NCI-H2227 (cell line): ENCODE data around the gene PIK3IP1.

Experiments used
- DNase-seq: peaks from one replicate; lab custom pipeline; 2025; ENCODE audit not compliant: unreplicated experiment; lab: John Stamatoyannopoulos, UW

Gene PIK3IP1

DNA sequence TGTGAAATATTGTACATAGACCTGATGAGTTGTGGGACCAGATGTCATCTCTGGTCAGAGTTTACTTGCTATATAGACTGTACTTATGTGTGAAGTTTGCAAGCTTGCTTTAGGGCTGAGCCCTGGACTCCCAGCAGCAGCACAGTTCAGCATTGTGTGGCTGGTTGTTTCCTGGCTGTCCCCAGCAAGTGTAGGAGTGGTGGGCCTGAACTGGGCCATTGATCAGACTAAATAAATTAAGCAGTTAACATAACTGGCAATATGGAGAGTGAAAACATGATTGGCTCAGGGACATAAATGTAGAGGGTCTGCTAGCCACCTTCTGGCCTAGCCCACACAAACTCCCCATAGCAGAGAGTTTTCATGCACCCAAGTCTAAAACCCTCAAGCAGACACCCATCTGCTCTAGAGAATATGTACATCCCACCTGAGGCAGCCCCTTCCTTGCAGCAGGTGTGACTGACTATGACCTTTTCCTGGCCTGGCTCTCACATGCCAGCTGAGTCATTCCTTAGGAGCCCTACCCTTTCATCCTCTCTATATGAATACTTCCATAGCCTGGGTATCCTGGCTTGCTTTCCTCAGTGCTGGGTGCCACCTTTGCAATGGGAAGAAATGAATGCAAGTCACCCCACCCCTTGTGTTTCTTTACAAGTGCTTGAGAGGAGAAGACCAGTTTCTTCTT lies 12.3 kb downstream of the PIK3IP1 start:
- no peak for DNase-seq

DNA sequence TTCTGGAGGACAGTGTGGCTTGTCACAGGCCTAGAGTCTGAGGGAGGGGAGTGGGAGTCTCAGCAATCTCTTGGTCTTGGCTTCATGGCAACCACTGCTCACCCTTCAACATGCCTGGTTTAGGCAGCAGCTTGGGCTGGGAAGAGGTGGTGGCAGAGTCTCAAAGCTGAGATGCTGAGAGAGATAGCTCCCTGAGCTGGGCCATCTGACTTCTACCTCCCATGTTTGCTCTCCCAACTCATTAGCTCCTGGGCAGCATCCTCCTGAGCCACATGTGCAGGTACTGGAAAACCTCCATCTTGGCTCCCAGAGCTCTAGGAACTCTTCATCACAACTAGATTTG lies 13.0 kb downstream of the PIK3IP1 start:
- DNase-seq: no peak

DNA sequence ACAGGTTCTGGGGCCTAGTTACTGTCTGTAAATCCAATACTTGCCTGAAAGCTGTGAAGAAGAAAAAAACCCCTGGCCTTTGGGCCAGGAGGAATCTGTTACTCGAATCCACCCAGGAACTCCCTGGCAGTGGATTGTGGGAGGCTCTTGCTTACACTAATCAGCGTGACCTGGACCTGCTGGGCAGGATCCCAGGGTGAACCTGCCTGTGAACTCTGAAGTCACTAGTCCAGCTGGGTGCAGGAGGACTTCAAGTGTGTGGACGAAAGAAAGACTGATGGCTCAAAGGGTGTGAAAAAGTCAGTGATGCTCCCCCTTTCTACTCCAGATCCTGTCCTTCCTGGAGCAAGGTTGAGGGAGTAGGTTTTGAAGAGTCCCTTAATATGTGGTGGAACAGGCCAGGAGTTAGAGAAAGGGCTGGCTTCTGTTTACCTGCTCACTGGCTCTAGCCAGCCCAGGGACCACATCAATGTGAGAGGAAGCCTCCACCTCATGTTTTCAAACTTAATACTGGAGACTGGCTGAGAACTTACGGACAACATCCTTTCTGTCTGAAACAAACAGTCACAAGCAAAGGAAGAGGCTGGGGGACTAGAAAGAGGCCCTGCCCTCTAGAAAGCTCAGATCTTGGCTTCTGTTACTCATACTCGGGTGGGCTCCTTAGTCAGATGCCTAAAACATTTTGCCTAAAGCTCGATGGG lies 13.5 kb downstream of the PIK3IP1 start:
- no peak for DNase-seq

DNA sequence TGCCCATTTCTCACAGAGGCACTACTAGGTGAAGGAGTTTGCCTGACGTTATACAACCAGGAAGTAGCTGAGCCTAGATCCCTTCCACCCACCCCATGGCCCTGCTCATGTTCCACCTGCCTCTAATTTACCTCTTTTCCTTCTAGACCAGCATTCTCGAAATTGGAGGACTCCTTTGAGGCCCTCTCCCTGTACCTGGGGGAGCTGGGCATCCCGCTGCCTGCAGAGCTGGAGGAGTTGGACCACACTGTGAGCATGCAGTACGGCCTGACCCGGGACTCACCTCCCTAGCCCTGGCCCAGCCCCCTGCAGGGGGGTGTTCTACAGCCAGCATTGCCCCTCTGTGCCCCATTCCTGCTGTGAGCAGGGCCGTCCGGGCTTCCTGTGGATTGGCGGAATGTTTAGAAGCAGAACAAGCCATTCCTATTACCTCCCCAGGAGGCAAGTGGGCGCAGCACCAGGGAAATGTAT lies 14.1 kb downstream of the PIK3IP1 start:
- DNase-seq: no peak

DNA sequence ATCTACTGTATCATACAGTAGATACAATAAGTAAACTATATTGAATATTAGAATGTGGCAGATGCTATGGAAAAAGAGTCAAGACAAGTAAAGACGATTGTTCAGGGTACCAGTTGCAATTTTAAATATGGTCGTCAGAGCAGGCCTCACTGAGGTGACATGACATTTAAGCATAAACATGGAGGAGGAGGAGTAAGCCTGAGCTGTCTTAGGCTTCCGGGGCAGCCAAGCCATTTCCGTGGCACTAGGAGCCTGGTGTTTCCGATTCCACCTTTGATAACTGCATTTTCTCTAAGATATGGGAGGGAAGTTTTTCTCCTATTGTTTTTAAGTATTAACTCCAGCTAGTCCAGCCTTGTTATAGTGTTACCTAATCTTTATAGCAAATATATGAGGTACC lies 14.5 kb downstream of the PIK3IP1 start:
- no peak for DNase-seq

DNA sequence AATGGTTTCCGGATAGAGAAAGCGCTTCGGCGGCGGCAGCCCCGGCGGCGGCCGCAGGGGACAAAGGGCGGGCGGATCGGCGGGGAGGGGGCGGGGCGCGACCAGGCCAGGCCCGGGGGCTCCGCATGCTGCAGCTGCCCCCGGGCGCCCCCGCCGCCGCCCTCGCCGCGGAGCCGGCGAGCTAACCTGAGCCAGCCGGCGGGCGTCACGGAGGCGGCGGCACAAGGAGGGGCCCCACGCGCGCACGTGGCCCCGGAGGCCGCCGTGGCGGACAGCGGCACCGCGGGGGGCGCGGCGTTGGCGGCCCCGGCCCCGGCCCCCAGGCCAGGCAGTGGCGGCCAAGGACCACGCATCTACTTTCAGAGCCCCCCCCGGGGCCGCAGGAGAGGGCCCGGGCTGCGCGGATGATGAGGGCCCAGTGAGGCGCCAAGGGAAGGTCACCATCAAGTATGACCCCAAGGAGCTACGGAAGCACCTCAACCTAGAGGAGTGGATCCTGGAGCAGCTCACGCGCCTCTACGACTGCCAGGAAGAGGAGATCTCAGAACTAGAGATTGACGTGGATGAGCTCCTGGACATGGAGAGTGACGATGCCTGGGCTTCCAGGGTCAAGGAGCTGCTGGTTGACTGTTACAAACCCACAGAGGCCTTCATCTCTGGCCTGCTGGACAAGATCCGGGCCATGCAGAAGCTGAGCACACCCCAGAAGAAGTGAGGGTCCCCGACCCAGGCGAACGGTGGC lies 15.7 kb downstream of the PIK3IP1 start:
- DNase-seq: no peak

DNA sequence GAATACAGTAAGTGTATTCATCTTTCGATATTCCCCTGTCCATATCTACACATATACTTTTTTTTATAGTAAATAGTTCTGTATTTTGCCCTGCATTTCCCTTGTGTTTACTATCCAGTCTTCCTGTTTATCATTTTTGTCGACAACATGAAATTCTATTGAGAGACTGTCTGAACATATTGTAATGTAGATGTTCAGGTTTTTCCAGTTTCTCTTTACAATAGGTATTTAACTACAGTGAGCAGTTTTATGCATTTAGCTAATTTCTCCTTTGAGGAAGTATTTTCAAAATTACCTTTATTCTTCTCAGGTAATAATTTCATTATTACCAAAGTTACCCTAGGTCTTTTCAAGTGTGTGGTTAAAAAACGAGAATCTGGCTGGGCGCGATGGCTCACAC lies 16.7 kb downstream of the PIK3IP1 start:
- DNase-seq: no peak

DNA sequence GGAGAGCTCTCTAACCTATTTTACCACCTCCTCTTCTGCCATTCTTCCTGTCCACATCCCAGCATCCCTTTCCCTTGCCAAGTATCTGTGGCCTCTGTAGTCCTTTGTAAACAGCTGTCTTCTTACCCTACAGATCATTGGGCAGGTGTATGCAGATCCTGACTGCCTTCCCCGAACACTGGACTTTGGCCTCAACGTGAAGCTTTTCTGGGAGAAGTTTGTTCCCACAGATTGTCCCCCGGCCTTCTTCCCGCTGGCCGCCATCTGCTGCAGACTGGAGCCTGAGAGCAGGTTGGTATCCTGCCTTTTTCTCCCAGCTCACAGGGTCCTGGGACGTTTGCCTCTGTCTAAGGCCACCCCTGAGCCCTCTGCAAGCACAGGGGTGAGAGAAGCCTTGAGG lies 17.3 kb downstream of the PIK3IP1 start:
- DNase-seq: no peak

DNA sequence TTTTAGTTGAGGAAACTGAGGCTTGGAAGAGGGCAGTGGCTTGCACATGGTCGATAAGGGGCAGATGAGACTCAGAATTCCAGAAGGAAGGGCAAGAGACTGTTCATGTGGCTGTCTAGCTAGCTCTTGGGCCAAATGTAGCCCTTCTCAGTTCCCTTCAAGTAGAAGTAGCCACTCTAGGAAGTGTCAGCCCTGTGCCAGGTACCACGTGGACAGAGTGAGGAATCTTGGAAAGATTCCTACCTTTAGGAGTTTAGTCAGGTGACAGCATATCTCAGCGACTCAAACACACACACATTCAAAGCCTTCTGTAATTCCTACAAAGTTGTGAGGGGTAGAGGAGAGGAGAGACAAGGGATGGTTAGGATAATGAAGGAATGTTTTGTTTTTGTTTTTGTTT lies 18.3 kb downstream of the PIK3IP1 start:
- DNase-seq: no peak

DNA sequence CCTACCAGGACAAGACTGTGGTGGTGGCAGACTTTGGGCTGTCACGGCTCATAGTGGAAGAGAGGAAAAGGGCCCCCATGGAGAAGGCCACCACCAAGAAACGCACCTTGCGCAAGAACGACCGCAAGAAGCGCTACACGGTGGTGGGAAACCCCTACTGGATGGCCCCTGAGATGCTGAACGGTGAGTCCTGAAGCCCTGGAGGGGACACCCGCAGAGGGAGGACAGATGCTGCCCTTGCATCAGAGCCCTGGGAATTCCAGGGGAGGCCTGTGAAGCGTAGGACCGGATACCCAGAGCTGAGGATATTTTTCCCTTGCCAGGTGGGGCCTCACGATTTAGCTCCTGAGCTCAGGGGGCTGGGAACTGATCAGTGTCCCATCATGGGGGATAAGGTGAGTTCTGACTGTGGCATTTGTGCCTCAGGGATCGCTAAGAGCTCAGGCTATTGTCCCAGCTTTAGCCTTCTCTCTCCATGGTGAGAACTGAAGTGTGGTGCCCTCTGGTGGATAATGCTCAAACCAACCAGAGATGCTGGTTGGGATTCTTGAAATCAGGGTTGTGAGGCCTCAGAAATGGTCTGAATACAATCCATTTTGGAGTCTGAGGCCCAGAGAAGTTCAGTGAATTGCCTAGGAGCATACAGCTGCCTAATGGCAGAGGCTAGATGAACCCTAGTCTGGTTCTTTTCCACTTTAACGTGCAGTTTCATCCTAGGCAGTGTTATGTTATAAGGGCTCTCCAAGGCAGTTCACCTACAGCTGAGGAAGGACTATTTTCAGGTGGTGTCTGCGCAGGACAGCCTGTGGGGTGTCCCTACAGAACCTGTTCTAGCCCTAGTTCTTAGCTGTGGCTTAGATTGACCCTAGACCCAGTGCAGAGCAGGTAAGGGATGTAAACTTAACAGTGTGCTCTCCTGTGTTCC lies 19.5 kb downstream of the PIK3IP1 start:
- peak; percentile 69 for DNase-seq

DNA sequence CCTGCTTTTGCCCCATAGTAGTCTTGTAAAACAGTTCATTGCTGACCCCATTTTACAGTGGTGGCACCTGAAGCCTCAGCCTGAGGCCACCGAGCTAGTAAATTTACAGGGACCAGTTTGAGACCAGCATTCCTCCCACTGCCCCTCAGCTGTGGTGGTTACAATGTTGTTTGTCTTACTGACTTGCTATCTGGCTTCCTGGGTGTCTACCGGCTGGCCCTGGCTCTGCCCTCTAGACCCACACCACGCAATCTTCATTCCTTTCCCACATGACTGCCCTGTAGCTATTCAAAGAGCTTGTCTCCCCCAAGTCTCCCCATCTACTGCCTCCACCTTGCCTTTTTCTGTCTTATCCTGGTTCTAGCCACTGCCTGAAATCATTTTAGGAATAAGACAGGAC lies 20.8 kb downstream of the PIK3IP1 start:
- no peak for DNase-seq

DNA sequence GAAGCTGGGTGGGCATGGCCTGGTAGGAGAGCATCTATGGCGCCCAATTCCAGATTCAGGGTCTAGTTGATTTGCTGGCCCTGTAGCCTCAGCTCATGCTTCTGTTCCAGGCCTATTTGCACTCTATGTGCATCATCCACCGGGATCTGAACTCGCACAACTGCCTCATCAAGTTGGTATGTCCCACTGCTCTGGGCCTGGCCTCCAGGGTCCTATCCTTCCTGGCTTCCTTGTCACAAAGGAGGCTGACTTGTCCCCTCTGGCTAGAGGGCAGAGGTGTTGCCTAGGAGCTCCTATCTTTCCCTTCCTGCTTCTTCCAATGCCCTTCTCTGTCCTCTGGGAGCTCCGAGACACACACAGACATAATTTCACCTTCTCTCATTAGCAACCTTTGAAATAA lies 21.3 kb downstream of the PIK3IP1 start:
- no peak for DNase-seq

DNA sequence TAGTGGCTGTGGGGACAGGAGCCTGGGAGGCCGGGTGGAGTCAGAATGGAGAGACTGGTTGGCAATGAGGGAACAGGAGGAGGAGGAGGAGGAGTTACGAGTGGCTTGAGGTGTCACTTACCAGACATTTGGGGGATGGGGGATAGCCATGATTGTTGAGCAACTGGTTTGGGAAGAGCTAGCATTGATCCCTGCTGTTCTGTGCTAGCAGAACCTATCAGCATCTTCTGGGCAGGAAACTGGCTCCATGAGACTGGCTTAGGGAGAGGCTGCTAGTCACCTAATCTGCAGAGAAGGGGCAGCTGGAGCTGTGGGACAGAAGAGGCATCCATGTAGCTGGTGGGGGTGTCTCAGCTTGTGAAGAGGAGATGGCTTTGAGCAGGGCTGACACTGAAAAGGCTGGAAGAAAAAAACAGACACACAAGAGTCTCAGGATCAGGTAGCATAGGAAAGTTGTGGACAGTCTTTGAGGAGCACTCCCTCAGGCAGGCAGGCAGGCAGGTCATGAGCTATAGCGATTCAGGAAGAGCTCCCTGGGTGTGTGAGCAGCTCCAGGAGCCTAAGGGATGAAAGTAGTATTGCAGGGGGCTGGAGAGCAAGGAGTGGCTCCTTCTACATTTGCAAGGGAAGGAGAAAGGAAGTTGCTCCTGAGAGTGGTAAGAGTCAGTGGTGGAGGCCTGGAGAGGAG lies 22.3 kb downstream of the PIK3IP1 start:
- DNase-seq: no peak

DNA sequence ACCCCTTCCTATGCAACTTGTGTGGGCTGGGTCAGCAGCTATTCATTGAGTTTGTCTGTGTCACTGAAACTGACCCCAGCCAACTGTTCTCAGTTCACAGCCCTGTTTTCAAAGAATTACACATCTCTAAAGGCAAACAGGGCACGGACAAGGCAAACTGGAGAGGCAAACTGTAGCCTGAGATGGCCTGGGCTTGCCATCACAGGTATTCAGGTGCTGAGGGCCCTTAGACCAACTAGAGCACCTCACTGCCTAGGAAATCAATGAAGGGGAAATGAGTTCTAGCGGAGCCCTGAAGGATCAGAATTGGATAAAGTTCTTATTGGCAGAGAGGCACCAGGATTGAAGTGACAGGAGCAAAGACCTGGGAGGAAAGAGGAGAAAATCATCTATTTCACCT lies 24.0 kb downstream of the PIK3IP1 start:
- no peak for DNase-seq

DNA sequence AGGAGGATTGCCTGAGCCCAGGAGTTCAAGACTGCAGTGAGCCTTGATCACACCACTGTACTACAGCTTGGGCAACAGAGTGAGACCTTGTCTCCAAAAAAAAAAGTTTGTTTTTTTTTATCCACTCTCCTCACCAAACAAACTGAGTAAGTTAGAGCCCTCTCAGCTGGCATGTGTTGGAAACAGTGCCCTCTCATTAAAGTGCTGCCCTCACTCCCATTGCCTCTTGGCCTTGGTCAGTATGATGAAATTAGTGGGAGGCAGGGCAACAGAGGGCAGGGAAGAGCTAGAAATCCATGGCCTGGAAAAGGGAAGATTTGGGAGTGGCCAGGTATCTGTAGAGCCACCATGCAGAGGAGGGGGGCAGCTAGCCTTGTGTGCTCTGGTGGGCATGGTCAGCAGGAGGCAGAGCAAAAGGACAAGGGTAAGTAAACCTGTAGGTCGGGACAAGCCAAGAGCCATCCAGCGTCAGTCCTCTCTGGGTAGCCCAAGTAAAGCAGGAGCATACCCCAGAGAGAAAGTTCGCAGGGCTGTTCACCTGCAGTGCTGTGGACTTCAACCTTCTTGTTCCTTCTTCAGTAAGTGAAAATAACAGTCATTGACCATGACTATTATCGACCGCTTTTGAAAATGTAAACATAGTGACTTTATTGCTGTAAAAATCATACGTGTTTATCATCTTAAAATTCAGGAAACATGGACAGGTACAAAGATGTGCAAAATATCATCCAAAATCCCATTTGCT lies 28.2 kb downstream of the PIK3IP1 start:
- no peak for DNase-seq

DNA sequence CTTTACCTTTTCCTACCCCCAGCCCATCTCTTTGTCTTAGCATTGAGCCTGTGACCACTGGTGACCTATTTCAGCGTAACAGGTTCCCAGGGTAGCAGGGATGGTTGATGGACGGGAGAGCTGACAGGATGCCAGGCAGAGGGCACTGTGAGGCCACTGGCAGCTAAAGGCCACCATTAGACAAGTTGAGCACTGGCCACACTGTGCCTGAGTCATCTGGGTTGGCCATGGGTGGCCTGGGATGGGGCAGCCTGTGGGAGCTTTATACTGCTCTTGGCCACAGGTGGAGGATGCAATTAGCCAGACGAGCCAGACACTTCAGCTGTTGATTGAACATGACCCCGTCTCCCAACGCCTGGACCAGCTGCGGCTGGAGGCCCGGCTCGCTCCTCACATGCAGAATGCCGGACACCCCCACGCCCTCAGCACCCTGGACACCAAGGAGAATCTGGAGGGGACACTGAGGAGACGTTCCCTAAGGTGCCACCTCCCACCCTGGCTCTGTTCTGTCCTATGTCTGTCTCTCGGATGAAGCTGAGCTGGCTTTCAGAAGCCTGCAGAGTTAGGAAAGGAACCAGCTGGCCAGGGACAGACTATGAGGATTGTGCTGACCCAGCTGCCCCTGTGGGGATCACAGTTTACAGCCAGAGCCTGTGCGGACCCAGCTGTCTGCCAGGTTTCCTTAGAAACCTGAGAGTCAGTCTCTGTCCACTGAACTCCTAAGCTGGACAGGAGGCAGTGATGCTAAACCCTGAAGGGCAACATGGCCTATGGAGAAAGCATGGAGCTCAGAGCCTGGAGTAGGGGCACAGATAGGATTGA lies 29.8 kb downstream of the PIK3IP1 start:
- DNase-seq: no peak

DNA sequence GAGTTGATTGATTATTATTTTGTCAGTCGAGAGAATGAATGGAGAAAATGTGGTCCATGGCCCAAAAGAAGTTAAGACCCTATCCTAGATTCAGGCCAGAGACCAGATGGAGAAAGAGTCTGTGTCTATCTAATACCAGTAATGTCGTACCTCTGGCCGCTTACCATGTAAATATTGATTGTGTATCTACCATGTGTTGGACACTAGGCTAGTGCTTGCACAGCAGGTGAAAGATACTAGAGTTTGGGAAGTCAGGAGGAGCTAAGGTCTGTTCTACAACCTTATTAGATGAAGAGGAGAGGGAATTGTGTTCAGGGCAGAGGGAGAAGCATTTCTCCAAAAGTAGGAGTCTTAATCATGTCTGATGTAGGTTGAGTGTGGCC lies 31.8 kb downstream of the PIK3IP1 start:
- no peak for DNase-seq

DNA sequence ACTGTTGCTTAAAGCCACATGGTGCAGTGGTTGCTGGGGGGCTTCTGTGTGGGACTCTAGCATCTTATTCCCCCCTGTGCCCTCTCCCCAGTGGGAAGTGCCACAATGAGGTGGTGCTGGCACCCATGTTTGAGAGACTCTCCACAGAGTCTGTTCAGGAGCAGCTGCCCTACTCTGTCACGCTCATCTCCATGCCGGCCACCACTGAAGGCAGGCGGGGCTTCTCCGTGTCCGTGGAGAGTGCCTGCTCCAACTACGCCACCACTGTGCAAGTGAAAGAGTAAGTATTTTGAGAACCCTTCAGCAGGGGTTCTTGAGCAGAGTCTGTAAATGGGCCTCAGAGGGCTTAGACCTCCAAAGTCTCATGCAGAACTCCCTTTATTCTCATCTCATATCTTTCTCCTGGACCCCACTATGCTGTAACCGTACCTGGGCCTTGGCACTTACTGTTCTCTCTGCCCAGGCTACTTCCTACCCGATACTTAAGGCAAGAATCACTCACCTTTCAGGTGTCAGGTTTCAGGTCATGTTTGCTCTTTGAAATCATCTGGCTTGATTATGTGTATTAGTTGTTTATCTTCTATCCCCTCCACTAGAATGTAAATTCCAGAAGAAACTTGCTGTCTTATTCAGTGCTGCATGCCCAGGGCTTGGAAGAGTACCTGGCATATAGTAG lies 32.4 kb downstream of the PIK3IP1 start:
- no peak for DNase-seq

DNA sequence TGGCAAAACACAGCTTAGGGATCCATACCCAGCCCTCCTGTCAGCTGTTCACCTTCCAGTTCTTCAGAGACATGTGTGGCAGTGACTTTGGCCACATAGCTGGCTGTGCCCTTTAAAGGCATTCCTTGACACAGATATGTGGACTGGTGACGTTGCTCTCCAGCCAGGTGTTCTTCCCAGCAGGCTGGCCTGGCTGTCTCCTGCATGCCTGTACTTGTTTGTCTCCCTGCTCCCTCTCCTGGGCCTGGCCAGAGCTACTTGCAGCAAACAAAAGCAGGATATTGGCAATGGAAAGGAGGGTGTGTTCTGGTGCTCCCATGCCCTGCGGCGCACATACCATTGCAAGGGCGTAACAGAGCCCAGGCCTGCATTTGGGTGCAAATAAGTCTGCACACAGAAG lies 38.3 kb downstream of the PIK3IP1 start:
- no peak for DNase-seq
